SK-N-SH treated with all-trans-retinoic acid at 6 μM for 48 hours (cell line): ENCODE data around the gene PDE7B.
"Not testable (repeated sequence)": the region's sequence is repeated elsewhere in the genome, so short reads cannot be mapped to it uniquely, and the experiment has no call there.

Experiments
- ATAC-seq: fragments of 200-7000 bp; cut with Tn5 transposase; 3 replicates; pipeline ENCODE4 v1.9.1; 2020; ENCODE audit warnings: mild to moderate bottlenecking, moderate library complexity
- ARNTL ChIP-seq: fragments of 450-650 bp; formaldehyde crosslinking; IDR thresholded peaks from 2 replicates; pipeline ENCODE4 v1.5.0; 2020; ENCODE audit warnings: low read depth, mild to moderate bottlenecking, moderate library complexity, borderline replicate concordance
- BACH2 ChIP-seq: fragments of 250-450 bp; sonication (Bioruptor Pico); IDR thresholded peaks from 2 replicates; pipeline ENCODE4 v1.9.0; 2021; ENCODE audit warnings: mild to moderate bottlenecking, borderline replicate concordance
- CREB5 ChIP-seq: fragments of 250-450 bp; sonication (Bioruptor Pico); IDR thresholded peaks from 2 replicates; pipeline ENCODE4 v1.5.1; 2020; ENCODE audit warnings: low read depth, mild to moderate bottlenecking, moderate library complexity
- ISL1 ChIP-seq: fragments of 250-450 bp; sonication (Bioruptor Pico); IDR thresholded peaks from 2 replicates; pipeline ENCODE4 v2.1.2; 2022; ENCODE audit warnings: mild to moderate bottlenecking, moderate library complexity
- OSR1 ChIP-seq: fragments of 250-450 bp; sonication (Bioruptor Pico); IDR thresholded peaks from 2 replicates; pipeline ENCODE4 v1.8.0; 2022; ENCODE audit warnings: moderate library complexity, mild to moderate bottlenecking, inconsistent platforms
- PATZ1 ChIP-seq: fragments of 250-450 bp; sonication (Bioruptor Pico); IDR thresholded peaks from 2 replicates; pipeline ENCODE4 v1.8.0; 2020; ENCODE audit warnings: mild to moderate bottlenecking, moderate library complexity, borderline replicate concordance
- PPARA ChIP-seq: fragments of 250-450 bp; sonication (Bioruptor Pico); IDR thresholded peaks from 2 replicates; pipeline ENCODE4 v1.5.0; 2020; ENCODE audit warnings: mild to moderate bottlenecking, borderline replicate concordance
- RARB ChIP-seq: fragments of 250-450 bp; sonication (Bioruptor Pico); IDR thresholded peaks from 2 replicates; pipeline ENCODE4 v1.8.0; 2021; ENCODE audit warnings: mild to moderate bottlenecking, moderate library complexity
- SNAI2 ChIP-seq: fragments of 250-450 bp; sonication (Bioruptor Pico); IDR thresholded peaks from 2 replicates; pipeline ENCODE4 v1.5.0; 2020; ENCODE audit warnings: mild to moderate bottlenecking, moderate library complexity
- ZC3H10 ChIP-seq: fragments of 250-450 bp; sonication (Bioruptor Pico); IDR thresholded peaks from 2 replicates; pipeline ENCODE4 v1.5.1; 2021; ENCODE audit warnings: mild to moderate bottlenecking, moderate library complexity
- ZFP3 ChIP-seq: fragments of 250-450 bp; sonication (Bioruptor Pico); IDR thresholded peaks from 2 replicates; pipeline ENCODE4 v1.5.0; 2020; ENCODE audit warnings: mild to moderate bottlenecking, moderate library complexity
- ZFP30 ChIP-seq: fragments of 450-650 bp; formaldehyde crosslinking; IDR thresholded peaks from 2 replicates; pipeline ENCODE4 v1.5.0; 2022; ENCODE audit warnings: mild to moderate bottlenecking, moderate library complexity
- ZNF565 ChIP-seq: fragments of 450-650 bp; formaldehyde crosslinking; conservative IDR thresholded peaks from 2 replicates; pipeline ENCODE4 v1.5.0; 2020; ENCODE audit warnings: low read depth, mild to moderate bottlenecking, moderate library complexity
- ZNF70 ChIP-seq: fragments of 450-650 bp; formaldehyde crosslinking; IDR thresholded peaks from 2 replicates; pipeline ENCODE4 v1.5.0; 2020; ENCODE audit warnings: mild to moderate bottlenecking, moderate library complexity
- TF ChIP-seq, protein P1 (sequence below): fragments of 250-450 bp; sonication (Bioruptor Pico); IDR thresholded peaks from 2 replicates; pipeline ENCODE4 v1.5.0; 2020; ENCODE audit warnings: mild to moderate bottlenecking, moderate library complexity
- TF ChIP-seq, protein P2 (sequence below): fragments of 250-450 bp; sonication (Bioruptor Pico); IDR thresholded peaks from 2 replicates; pipeline ENCODE4 v1.5.1; 2021; ENCODE audit warnings: mild to moderate bottlenecking, moderate library complexity

The PDE7B gene

GRCh38 chr6:135861189-135861588 lies 9.7 kb downstream of the PDE7B start:
- ATAC-seq = no peak

DNA sequence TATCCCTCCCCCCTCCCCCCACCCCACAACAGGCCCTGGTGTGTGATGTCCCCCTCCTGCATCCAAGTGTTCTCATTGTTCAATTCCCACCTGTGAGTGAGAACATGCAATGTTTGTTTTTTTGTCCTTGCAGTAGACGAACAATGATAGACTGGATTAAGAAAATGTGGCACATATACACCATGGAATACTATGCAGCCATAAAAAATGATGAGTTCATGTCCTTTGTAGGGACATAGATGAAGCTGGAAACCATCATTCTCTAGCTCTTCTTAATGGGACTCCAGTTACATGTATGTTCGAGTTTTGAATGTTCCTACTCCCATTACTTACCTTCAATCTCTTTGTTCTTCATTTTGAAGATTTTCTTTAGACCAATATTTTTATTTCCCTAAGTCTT lies 13.4 kb downstream of the PDE7B start:
- TF ChIP-seq ZFP30 (CRISPR knock-in tag) = peak; percentile 60; the same call in 1 of the 2 replicates
- ATAC-seq = not testable (repeated sequence)

More at GRCh38 chr6:135861189-135861588, 9.7 kb downstream of the PDE7B start:
- no peak for TF ChIP-seq PPARA (CRISPR knock-in tag)
- TF ChIP-seq, protein P1, sequence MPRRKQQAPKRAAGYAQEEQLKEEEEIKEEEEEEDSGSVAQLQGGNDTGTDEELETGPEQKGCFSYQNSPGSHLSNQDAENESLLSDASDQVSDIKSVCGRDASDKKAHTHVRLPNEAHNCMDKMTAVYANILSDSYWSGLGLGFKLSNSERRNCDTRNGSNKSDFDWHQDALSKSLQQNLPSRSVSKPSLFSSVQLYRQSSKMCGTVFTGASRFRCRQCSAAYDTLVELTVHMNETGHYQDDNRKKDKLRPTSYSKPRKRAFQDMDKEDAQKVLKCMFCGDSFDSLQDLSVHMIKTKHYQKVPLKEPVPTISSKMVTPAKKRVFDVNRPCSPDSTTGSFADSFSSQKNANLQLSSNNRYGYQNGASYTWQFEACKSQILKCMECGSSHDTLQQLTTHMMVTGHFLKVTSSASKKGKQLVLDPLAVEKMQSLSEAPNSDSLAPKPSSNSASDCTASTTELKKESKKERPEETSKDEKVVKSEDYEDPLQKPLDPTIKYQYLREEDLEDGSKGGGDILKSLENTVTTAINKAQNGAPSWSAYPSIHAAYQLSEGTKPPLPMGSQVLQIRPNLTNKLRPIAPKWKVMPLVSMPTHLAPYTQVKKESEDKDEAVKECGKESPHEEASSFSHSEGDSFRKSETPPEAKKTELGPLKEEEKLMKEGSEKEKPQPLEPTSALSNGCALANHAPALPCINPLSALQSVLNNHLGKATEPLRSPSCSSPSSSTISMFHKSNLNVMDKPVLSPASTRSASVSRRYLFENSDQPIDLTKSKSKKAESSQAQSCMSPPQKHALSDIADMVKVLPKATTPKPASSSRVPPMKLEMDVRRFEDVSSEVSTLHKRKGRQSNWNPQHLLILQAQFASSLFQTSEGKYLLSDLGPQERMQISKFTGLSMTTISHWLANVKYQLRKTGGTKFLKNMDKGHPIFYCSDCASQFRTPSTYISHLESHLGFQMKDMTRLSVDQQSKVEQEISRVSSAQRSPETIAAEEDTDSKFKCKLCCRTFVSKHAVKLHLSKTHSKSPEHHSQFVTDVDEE (CRISPR knock-in tag) = no peak
- TF ChIP-seq ARNTL (CRISPR knock-in tag) = no peak
- no peak for TF ChIP-seq OSR1 (CRISPR knock-in tag)
- no peak for TF ChIP-seq PATZ1
- TF ChIP-seq CREB5 (CRISPR knock-in tag) = no peak

- TF ChIP-seq BACH2 (CRISPR knock-in tag) = no peak
- TF ChIP-seq ZNF70 (CRISPR knock-in tag) = no peak
- TF ChIP-seq, protein P2, sequence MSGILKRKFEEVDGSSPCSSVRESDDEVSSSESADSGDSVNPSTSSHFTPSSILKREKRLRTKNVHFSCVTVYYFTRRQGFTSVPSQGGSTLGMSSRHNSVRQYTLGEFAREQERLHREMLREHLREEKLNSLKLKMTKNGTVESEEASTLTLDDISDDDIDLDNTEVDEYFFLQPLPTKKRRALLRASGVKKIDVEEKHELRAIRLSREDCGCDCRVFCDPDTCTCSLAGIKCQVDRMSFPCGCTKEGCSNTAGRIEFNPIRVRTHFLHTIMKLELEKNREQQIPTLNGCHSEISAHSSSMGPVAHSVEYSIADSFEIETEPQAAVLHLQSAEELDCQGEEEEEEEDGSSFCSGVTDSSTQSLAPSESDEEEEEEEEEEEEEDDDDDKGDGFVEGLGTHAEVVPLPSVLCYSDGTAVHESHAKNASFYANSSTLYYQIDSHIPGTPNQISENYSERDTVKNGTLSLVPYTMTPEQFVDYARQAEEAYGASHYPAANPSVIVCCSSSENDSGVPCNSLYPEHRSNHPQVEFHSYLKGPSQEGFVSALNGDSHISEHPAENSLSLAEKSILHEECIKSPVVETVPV = no peak
- no peak for TF ChIP-seq OSR1 (CRISPR knock-in tag)
- TF ChIP-seq ZFP3 (CRISPR knock-in tag) = no peak
- no peak for TF ChIP-seq SNAI2 (CRISPR knock-in tag)
- TF ChIP-seq ZFP30 (CRISPR knock-in tag) = no peak
- no peak for TF ChIP-seq PPARA (CRISPR knock-in tag)
- no peak for TF ChIP-seq PATZ1
- no peak for TF ChIP-seq RARB
- no peak for TF ChIP-seq ZC3H10 (CRISPR knock-in tag)
- no peak for TF ChIP-seq ZNF565 (CRISPR knock-in tag)
- TF ChIP-seq, protein P1 (CRISPR knock-in tag) = no peak
- TF ChIP-seq ISL1 (CRISPR knock-in tag) = no peak
- no peak for ATAC-seq
These were observed 15.1 kb downstream of the PDE7B start for GRCh38 chr6:135866445-135867123.
